ENCODE data around the gene OR10J1.

Gene OR10J1

GRCh38 chr1:159430985-159431384 is 8.5 kb upstream of the OR10J1 start:
- H3K4me3 ChIP-seq (ENCODE audit: low read length): no peak overlapping the region
- TF ChIP-seq CTCF (conservative IDR thresholded peaks at IDR 0.05; ENCODE audit: low read depth, low read length): no peak
- DNase-seq (ENCODE audit: low read depth): no peak

- H3K4me3 ChIP-seq (ENCODE audit: low read length): no peak within 1 kb of the TSS
- no peak for DNase-seq (ENCODE audit: low read depth)
- TF ChIP-seq CTCF (conservative IDR thresholded peaks at IDR 0.05; ENCODE audit: low read depth, low read length): no peak
These were observed 7.6 kb upstream of the OR10J1 start, which contains the start of gene OR10J4 for GRCh38 chr1:159431904-159432303. TSS of gene OR10J4 (plus strand) at chr1:159432204.

GRCh38 chr1:159436469-159436868 is 3.1 kb upstream of the OR10J1 start:
- no peak overlapping the region for H3K4me3 ChIP-seq (ENCODE audit: low read length)
- no peak for TF ChIP-seq CTCF (conservative IDR thresholded peaks at IDR 0.05; ENCODE audit: low read depth, low read length)
- no peak for DNase-seq (ENCODE audit: low read depth)

- no peak for TF ChIP-seq CTCF (conservative IDR thresholded peaks at IDR 0.05; ENCODE audit: low read depth, low read length)
- DNase-seq (ENCODE audit: low read depth): no peak
- no peak overlapping the region for H3K4me3 ChIP-seq (ENCODE audit: low read length)
These were observed 1.8 kb downstream of the OR10J1 start for GRCh38 chr1:159441360-159441759.

GRCh38 chr1:159442428-159442827 is 2.9 kb downstream of the OR10J1 start:
- DNase-seq (ENCODE audit: low read depth): no peak
- no peak for TF ChIP-seq CTCF (conservative IDR thresholded peaks at IDR 0.05; ENCODE audit: low read depth, low read length)
- H3K4me3 ChIP-seq (ENCODE audit: low read length): no peak overlapping the region

GRCh38 chr1:159443066-159443750 is 3.7 kb downstream of the OR10J1 start:
- no peak overlapping the region for H3K4me3 ChIP-seq (ENCODE audit: low read length)
- no peak for DNase-seq (ENCODE audit: low read depth)
- TF ChIP-seq CTCF (conservative IDR thresholded peaks at IDR 0.05; ENCODE audit: low read depth, low read length): no peak

GRCh38 chr1:159444511-159444910 is 5.0 kb downstream of the OR10J1 start:
- H3K4me3 ChIP-seq (ENCODE audit: low read length): no peak overlapping the region
- DNase-seq (ENCODE audit: low read depth): no peak
- no peak for TF ChIP-seq CTCF (conservative IDR thresholded peaks at IDR 0.05; ENCODE audit: low read depth, low read length)
